ENCODE results near the gene ZMYND11.

Gene ZMYND11

GRCh38 chr10:200405-200804 is 65.2 kb downstream of the ZMYND11 start:
- no peak for DNase-seq

- no peak for DNase-seq
These were observed 66.1 kb downstream of the ZMYND11 start for GRCh38 chr10:201328-201771.

- no peak for DNase-seq
These were observed 73.4 kb downstream of the ZMYND11 start for GRCh38 chr10:208616-209015.

- no peak for DNase-seq
These were observed 74.1 kb downstream of the ZMYND11 start for GRCh38 chr10:209357-209756.

GRCh38 chr10:210297-210696 is 75.0 kb downstream of the ZMYND11 start:
- no peak for DNase-seq

GRCh38 chr10:215444-215843 is 80.2 kb downstream of the ZMYND11 start:
- no peak for DNase-seq

GRCh38 chr10:218798-219197 is 83.5 kb downstream of the ZMYND11 start:
- no peak for DNase-seq

- no peak for DNase-seq
These were observed 84.6 kb downstream of the ZMYND11 start for GRCh38 chr10:219731-220472.

- no peak for DNase-seq
These were observed 89.3 kb downstream of the ZMYND11 start for GRCh38 chr10:224571-224970.

- DNase-seq, result no peak
These were observed 90.8 kb downstream of the ZMYND11 start for GRCh38 chr10:226018-226417.

GRCh38 chr10:227014-227413 is 91.8 kb downstream of the ZMYND11 start:
- DNase-seq, result no peak

GRCh38 chr10:228366-228765 is 93.1 kb downstream of the ZMYND11 start:
- DNase-seq, result no peak

- no peak for DNase-seq
These were observed 95.5 kb downstream of the ZMYND11 start for GRCh38 chr10:230758-231157.

GRCh38 chr10:232061-232460 is 96.8 kb downstream of the ZMYND11 start:
- no peak for DNase-seq

GRCh38 chr10:232878-233277 is 97.6 kb downstream of the ZMYND11 start:
- DNase-seq, result no peak

GRCh38 chr10:234708-235406 is 99.6 kb downstream of the ZMYND11 start:
- DNase-seq, result no peak

GRCh38 chr10:235915-236314 is 100.7 kb downstream of the ZMYND11 start:
- no peak for DNase-seq

GRCh38 chr10:239109-239508 is 103.9 kb downstream of the ZMYND11 start:
- no peak for DNase-seq

- DNase-seq, result no peak
These were observed 106.2 kb downstream of the ZMYND11 start for GRCh38 chr10:241451-241850.

GRCh38 chr10:241966-242643 is 106.8 kb downstream of the ZMYND11 start:
- DNase-seq, result no peak

GRCh38 chr10:244227-244626 is 109.0 kb downstream of the ZMYND11 start:
- DNase-seq, result no peak

- no peak for DNase-seq
These were observed 111.2 kb downstream of the ZMYND11 start for GRCh38 chr10:246431-246830.

GRCh38 chr10:247480-247879 is 112.2 kb downstream of the ZMYND11 start:
- no peak for DNase-seq

- no peak for DNase-seq
These were observed 113.1 kb downstream of the ZMYND11 start for GRCh38 chr10:248307-248706.

Measured in T-helper 9 cell (primary cell).